Measurements from ENCODE around the gene HERPUD1. TPM values are rescaled to one million over a fixed set of nuclear protein-coding genes. Genes with fewer than 3 reads are reported as not detected.

The HERPUD1 gene
- total and polyA plus RNA-seq, 2 of the 8 experiments (the other 6 are each of a cell fraction or from before 2014, with no cell fraction given): 23.3 to 34.7 TPM

DNA sequence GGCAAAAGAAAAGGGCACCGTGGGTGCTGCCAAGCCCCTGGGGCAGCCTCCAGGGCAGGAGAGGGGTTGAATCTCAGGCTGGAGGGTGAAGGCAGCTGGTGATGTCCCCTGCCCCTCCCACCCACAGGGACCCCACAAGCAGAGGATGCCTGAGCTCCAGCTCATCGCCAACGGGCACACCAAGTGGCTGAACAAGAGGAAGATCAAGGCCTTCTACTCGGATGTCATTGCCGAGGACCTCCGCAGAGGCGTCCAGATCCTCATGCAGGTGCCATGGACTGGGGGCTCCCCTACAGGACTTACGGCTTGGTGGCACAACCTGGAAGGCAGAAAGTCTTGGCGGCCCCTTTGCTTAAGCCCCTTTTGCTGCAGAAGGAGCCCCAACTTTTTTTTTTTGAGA lies 45.1 kb upstream of the HERPUD1 start:
- no peak overlapping the region for H2BK5ac ChIP-seq (ENCODE audit: low read depth, low read length)
- H3K23ac ChIP-seq (ENCODE audit: insufficient read length): no peak overlapping the region
- no peak overlapping the region for H4K5ac ChIP-seq (ENCODE audit: insufficient read length, low read depth, low read length)
- H4K20me1 ChIP-seq (replicated peaks in 1 of 2; ENCODE audit: control insufficient read depth in 1 of 2, insufficient read depth in 2 of 2, low read length in 2 of 2): no peaks in the 10 kb centered on the region
- no peak for TF ChIP-seq EZH2 (IDR thresholded peaks at IDR 0.05; ENCODE audit: low read depth, low read length, severe bottlenecking)
- TF ChIP-seq RXRA (IDR thresholded peaks at IDR 0.05; ENCODE audit: insufficient read depth, low read depth, low read length): no peak
- no peak for TF ChIP-seq CREB1 (IDR thresholded peaks at IDR 0.05)
- TF ChIP-seq JUND (IDR thresholded peaks at IDR 0.05; ENCODE audit: low read length): no peak
- no peak for TF ChIP-seq CBX5 (IDR thresholded peaks at IDR 0.05; ENCODE audit: low read depth, low read length)
- no peak for TF ChIP-seq SP1 (IDR thresholded peaks at IDR 0.05; ENCODE audit: low read depth, low read length)
- TF ChIP-seq POU5F1 (IDR thresholded peaks at IDR 0.05; ENCODE audit: low read depth, low read length): no peak
- TF ChIP-seq ASH2L (IDR thresholded peaks at IDR 0.05; ENCODE audit: low read length): no peak
- no peak for TF ChIP-seq TEAD4 (IDR thresholded peaks at IDR 0.05; ENCODE audit: low read depth, low read length)
- TF ChIP-seq CHD1 (IDR thresholded peaks at IDR 0.05; ENCODE audit: low read depth, low read length): no peak
- TF ChIP-seq SP4 (IDR thresholded peaks at IDR 0.05; ENCODE audit: low read length): no peak
- no peak for TF ChIP-seq SUZ12 (IDR thresholded peaks at IDR 0.05; ENCODE audit: low read length)
- TF ChIP-seq SIRT6 (IDR thresholded peaks at IDR 0.05; ENCODE audit: low read length): no peak
- TF ChIP-seq PHF8 (conservative IDR thresholded peaks at IDR 0.05; ENCODE audit: low read depth, low read length): no peak
- no peak for DNase-seq (ENCODE audit: low read depth in 1 of 2, low spot score in 2 of 2)
- no peaks in the 10 kb centered on the region for H3K23me2 ChIP-seq (ENCODE audit: low read depth, low read length)
- H2BK20ac ChIP-seq (ENCODE audit: low read length): no peak overlapping the region
- no peak overlapping the region for H2BK15ac ChIP-seq (ENCODE audit: low read length)
- no peak overlapping the region for H3K56ac ChIP-seq (replicated peaks; ENCODE audit: insufficient read length, low read depth, low read length)
- peaks cover 17 to 28% of the 10 kb centered on the region in 2 experiments for H3K9me3 ChIP-seq (ENCODE audit: insufficient read depth in 2 of 2, low read depth in 1 of 2, low read length in 1 of 2)
- no peak overlapping the region for H3K9ac ChIP-seq (replicated peaks in 1 of 4; ENCODE audit: extremely low read depth in 1 of 4, low read depth in 3 of 4, low read length in 3 of 4)
- no peak overlapping the region for H2AFZ ChIP-seq (ENCODE audit: low read length)
- H3K79me1 ChIP-seq (ENCODE audit: low read depth, low read length): no peaks in the 10 kb centered on the region
- H3K14ac ChIP-seq (ENCODE audit: insufficient read length): no peak overlapping the region
- FAIRE-seq: no peak
- no peak overlapping the region for H4K8ac ChIP-seq (ENCODE audit: extremely low read depth, insufficient read depth, low read length)
- H2BK12ac ChIP-seq (ENCODE audit: low read depth, low read length): no peak overlapping the region
- no peak overlapping the region for H3K4me2 ChIP-seq (ENCODE audit: insufficient read depth in 1 of 2, low read depth in 2 of 2, low read length in 2 of 2)
- no peaks in the 10 kb centered on the region for H3K79me2 ChIP-seq (ENCODE audit: control insufficient read depth in 1 of 2, insufficient read depth in 2 of 2, low read length in 2 of 2)
- H2AK5ac ChIP-seq (ENCODE audit: low read depth, low read length): no peak overlapping the region
- WGBS, 2 experiments (ENCODE audit: extremely low coverage in 1 of 2, insufficient coverage in 1 of 2, insufficient read length in 1 of 2, insufficient replicate concordance in 2 of 2, low coverage in 1 of 2, low lambda C conversion rate in 2 of 2, missing lambda C conversion rate in 1 of 2): 89% methylated on average over 8 of the region's 9 CpGs; no CpG with 5 or more reads in 1 of the 2 experiments
- H3K4ac ChIP-seq (replicated peaks; ENCODE audit: insufficient read length, low read depth, low read length): no peak overlapping the region
- no peak overlapping the region for H3K18ac ChIP-seq (ENCODE audit: extremely low read depth, low read length)
- POLR2A ChIA-PET (ENCODE audit: partially characterized antibody): interaction anchor here (1.4 kb wide), 1 partner anchor 11 kb away, joined by 3 read pairs; no protein-coding TSS in a partner anchor
- no peaks in the 10 kb centered on the region for H3K36me3 ChIP-seq (ENCODE audit: control insufficient read depth in 2 of 4, insufficient read depth in 4 of 4, low read length in 3 of 4)
- no peaks in the 10 kb centered on the region for H3K4me1 ChIP-seq (replicated peaks in 1 of 4; ENCODE audit: control insufficient read depth in 3 of 4, insufficient read depth in 4 of 4, low read length in 3 of 4)
- no peak overlapping the region for H4K91ac ChIP-seq (replicated peaks; ENCODE audit: insufficient read length, low read length)
- no peak overlapping the region for H2BK120ac ChIP-seq (replicated peaks; ENCODE audit: low read depth, low read length)
- H3K27ac ChIP-seq (ENCODE audit: low read depth, low read length): no peak overlapping the region
- no peak overlapping the region for H3K4me3 ChIP-seq (ENCODE audit: extremely low read depth in 1 of 4, insufficient read depth in 2 of 4, low read depth in 3 of 4, low read length in 4 of 4)
- no peaks in the 10 kb centered on the region for H3K27me3 ChIP-seq (replicated peaks in 1 of 4; ENCODE audit: control insufficient read depth in 3 of 4, extremely low read depth in 1 of 4, insufficient read depth in 3 of 4, low read length in 3 of 4)
- CTCF ChIA-PET (ENCODE audit: partially characterized antibody): interaction anchor here (1.0 kb wide), 1 partner anchor 13 kb away, joined by 3 read pairs; no protein-coding TSS in a partner anchor
